ENCODE data around the gene CLDN6.
A peak's percentile ranks its signal among the peaks of the same experiment; 100 is the strongest.

CLDN6 gene

GRCh38 chr16:3027489-3027795 is 9.5 kb upstream of the CLDN6 start:
- DNase-seq (ENCODE audit: low spot score): no peak
- Mint-ChIP-seq H3K4me1 (ENCODE audit: low read depth) (peaks cover 31% of the 10 kb centered on the region), H3K27me3 (ENCODE audit: low read depth) (peaks cover 18% of the 10 kb centered on the region), H3K27ac (no peak overlapping the region), H3K4me3 (no peak overlapping the region), H3K9me3 (no peaks in the 10 kb centered on the region), H3K36me3 (ENCODE audit: low read depth) (peaks cover 23% of the 10 kb centered on the region)

- no peaks in the 10 kb centered on the region for H3K9me3 Mint-ChIP-seq
- H3K27ac Mint-ChIP-seq: no peak overlapping the region
- peaks cover 37% of the 10 kb centered on the region for H3K4me1 Mint-ChIP-seq (ENCODE audit: low read depth)
- no peak overlapping the region for H3K4me3 Mint-ChIP-seq
- H3K36me3 Mint-ChIP-seq (ENCODE audit: low read depth): peaks cover 23% of the 10 kb centered on the region
- no peak for DNase-seq (ENCODE audit: low spot score)
- peaks cover 13% of the 10 kb centered on the region for H3K27me3 Mint-ChIP-seq (ENCODE audit: low read depth)
Measured at GRCh38 chr16:3026609-3027488, 8.9 kb upstream of the CLDN6 start.

GRCh38 chr16:3026003-3026378 is 8.0 kb upstream of the CLDN6 start:
- H3K9me3 Mint-ChIP-seq: no peaks in the 10 kb centered on the region
- DNase-seq (ENCODE audit: low spot score): no peak
- no peak overlapping the region for H3K4me3 Mint-ChIP-seq
- H3K27me3 Mint-ChIP-seq (ENCODE audit: low read depth): peaks cover 11% of the 10 kb centered on the region
- no peak overlapping the region for H3K27ac Mint-ChIP-seq
- H3K36me3 Mint-ChIP-seq (ENCODE audit: low read depth): peaks cover 26% of the 10 kb centered on the region
- peaks cover 41% of the 10 kb centered on the region for H3K4me1 Mint-ChIP-seq (ENCODE audit: low read depth)

GRCh38 chr16:3025032-3026002 is 7.3 kb upstream of the CLDN6 start:
- no peak for DNase-seq (ENCODE audit: low spot score)
- H3K4me3 Mint-ChIP-seq: peak overlapping the region; percentile 90
- H3K4me1 Mint-ChIP-seq (ENCODE audit: low read depth): peaks cover 44% of the 10 kb centered on the region
- H3K36me3 Mint-ChIP-seq (ENCODE audit: low read depth): peaks cover 26% of the 10 kb centered on the region
- H3K9me3 Mint-ChIP-seq: no peaks in the 10 kb centered on the region
- peaks cover 11% of the 10 kb centered on the region for H3K27me3 Mint-ChIP-seq (ENCODE audit: low read depth)
- no peak overlapping the region for H3K27ac Mint-ChIP-seq

- Mint-ChIP-seq H3K36me3 (ENCODE audit: low read depth) (peaks cover 24% of the 10 kb centered on the region), H3K9me3 (no peaks in the 10 kb centered on the region), H3K4me3 (peak within 1 kb of the TSS; percentile 90), H3K27ac (peak within 1 kb of the TSS; percentile 90), H3K27me3 (ENCODE audit: low read depth) (peaks cover 4% of the 10 kb centered on the region), H3K4me1 (ENCODE audit: low read depth) (peaks cover 38% of the 10 kb centered on the region)
- DNase-seq (ENCODE audit: low spot score): peak; percentile 96
Measured at GRCh38 chr16:3023669-3024478, 5.9 kb upstream of the CLDN6 start, which contains the start of the genes HCFC1R1 and THOC6. Gene HCFC1R1, minus strand, starts transcription at chr16:3023942. Its CDS starts 1 bp downstream, at chr16:3023941. Gene THOC6, plus strand, starts transcription at chr16:3024035. Its CDS starts 292 bp downstream, at chr16:3024327.

DNA sequence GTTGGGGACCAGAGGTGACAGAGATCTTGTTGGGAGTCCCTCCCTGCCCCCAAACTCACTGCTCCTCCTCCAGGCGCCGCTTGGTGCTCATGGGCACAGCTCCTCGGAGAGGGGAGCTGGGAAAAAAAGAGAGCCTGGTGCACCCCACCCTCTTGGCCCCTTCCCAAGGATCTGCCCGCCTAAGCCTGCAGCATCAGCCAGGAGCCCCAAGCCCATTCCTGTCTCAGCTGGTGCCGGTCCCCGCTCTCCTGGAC is 5.4 kb upstream of the CLDN6 start:
- Mint-ChIP-seq H3K36me3 (ENCODE audit: low read depth) (peaks cover 23% of the 10 kb centered on the region), H3K9me3 (no peaks in the 10 kb centered on the region), H3K4me3 (peak overlapping the region; percentile 90), H3K27me3 (ENCODE audit: low read depth) (peaks cover 3% of the 10 kb centered on the region), H3K27ac (peak overlapping the region; percentile 90), H3K4me1 (ENCODE audit: low read depth) (peaks cover 39% of the 10 kb centered on the region)
- no peak for DNase-seq (ENCODE audit: low spot score)

DNA sequence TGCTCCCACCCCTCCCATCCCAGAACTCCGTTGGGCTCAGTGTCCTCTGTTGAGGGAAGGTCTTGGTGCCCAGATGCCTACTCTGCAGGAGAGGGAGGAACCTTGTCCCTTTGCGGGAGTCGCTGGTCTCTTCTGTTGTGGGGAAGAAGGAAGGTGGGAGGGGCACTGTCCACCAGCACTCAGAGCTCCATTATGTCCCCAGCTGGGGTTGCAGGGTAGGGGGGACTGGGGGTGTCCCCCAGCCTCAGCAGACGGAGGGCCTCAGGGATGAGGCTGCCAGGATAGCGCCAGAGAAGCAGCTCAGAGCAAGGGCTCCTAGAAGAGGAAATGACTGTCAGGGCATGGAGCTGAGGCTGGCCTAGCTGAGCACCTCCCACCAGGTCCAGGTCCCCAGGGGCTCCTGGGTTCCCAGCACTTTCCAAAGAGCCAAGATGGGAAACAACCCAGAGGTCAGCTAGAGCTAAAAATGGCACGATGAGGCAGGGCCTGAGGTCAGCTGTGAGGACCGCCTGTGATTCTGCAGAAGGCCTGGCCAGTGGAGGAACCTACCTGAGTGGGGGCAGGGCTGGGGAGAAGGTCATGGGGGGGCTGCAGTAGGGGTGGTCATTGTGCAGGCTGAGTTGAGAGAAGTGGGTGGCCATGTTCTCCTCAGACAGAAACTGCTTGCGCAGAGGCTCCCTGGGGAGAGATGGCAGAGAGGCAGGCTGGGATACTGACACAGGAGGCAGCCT is 4.9 kb upstream of the CLDN6 start:
- Mint-ChIP-seq H3K36me3 (ENCODE audit: low read depth) (peaks cover 23% of the 10 kb centered on the region), H3K27me3 (ENCODE audit: low read depth) (peaks cover 3% of the 10 kb centered on the region), H3K27ac (peak overlapping the region; percentile 90), H3K4me3 (peak overlapping the region; percentile 90), H3K4me1 (ENCODE audit: low read depth) (peaks cover 40% of the 10 kb centered on the region), H3K9me3 (no peaks in the 10 kb centered on the region)
- DNase-seq (ENCODE audit: low spot score): no peak

- peak overlapping the region; percentile 90 for H3K27ac Mint-ChIP-seq
- DNase-seq (ENCODE audit: low spot score): peak; percentile 88
- H3K9me3 Mint-ChIP-seq: no peaks in the 10 kb centered on the region
- H3K4me1 Mint-ChIP-seq (ENCODE audit: low read depth): peaks cover 40% of the 10 kb centered on the region
- peak overlapping the region; percentile 90 for H3K4me3 Mint-ChIP-seq
- H3K27me3 Mint-ChIP-seq (ENCODE audit: low read depth): peaks cover 3% of the 10 kb centered on the region
- H3K36me3 Mint-ChIP-seq (ENCODE audit: low read depth): peaks cover 23% of the 10 kb centered on the region
Measured at GRCh38 chr16:3022208-3022683, 4.3 kb upstream of the CLDN6 start.

DNA sequence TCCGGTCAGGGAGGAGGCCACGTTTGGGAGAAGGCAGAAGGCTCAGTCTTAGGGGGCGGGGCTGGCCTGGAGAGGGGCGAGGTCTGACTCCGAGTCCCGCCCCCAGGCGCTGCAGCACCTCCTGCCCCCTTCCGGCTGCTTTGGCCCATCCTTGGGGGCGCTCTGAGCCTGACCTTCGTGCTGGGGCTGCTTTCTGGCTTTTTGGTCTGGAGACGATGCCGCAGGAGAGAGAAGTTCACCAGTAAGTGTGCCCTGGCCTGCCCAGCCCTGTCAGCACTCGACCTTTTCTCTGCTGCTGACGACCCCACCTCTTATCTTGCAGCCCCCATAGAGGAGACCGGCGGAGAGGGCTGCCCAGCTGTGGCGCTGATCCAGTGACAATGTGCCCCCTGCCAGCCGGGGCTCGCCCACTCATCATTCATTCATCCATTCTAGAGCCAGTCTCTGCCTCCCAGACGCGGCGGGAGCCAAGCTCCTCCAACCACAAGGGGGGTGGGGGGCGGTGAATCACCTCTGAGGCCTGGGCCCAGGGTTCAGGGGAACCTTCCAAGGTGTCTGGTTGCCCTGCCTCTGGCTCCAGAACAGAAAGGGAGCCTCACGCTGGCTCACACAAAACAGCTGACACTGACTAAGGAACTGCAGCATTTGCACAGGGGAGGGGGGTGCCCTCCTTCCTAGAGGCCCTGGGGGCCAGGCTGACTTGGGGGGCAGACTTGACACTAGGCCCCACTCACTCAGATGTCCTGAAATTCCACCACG is 3.6 kb upstream of the CLDN6 start:
- Mint-ChIP-seq H3K4me3 (peak overlapping the region; percentile 90), H3K27ac (peak overlapping the region; percentile 76), H3K4me1 (ENCODE audit: low read depth) (peaks cover 40% of the 10 kb centered on the region), H3K9me3 (no peaks in the 10 kb centered on the region), H3K36me3 (ENCODE audit: low read depth) (peaks cover 17% of the 10 kb centered on the region), H3K27me3 (ENCODE audit: low read depth) (peaks cover 7% of the 10 kb centered on the region)
- peak; percentile 72 for DNase-seq (ENCODE audit: low spot score)

DNA sequence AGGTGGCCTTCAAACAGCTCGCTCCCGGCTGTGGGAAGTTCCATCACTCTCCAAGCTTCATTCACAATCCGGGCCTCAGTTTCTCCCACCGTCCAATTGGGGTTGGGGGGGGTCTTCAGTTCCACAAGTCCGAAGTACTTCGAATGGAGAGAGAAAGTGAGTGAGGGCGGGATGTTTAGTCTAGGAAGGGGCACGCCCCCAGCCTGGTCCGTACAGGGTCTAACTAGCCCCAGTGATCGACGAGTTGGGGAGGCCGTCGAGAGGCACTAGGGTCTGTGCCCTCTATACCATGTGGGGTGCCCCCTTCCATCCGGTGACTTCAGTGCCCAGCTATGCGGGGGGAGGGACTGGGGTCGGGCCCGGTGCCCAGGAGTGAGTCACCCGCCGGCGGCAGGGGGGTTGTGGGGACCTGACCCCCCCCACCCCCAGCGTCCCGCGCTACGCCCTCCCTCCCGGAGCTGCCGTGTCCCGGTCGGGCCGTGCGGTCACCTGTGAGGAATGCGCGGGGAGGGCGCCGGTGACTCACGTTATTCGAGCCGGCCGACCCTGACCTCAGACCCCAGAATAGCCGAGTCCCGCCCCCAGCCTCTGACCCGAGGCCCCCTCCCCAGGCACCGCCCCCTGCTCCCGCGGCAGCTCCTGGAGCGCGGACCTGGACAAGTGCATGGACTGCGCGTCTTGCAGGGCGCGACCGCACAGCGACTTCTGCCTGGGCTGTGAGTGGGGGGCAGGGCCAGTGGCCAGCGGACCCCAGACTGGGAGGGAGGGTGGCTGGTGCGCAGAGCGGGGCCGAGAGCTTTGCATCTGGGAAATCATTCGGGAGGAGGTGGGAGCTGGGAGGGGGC is 2.8 kb upstream of the CLDN6 start:
- Mint-ChIP-seq H3K9me3 (no peaks in the 10 kb centered on the region), H3K27ac (peak overlapping the region; percentile 76), H3K4me1 (ENCODE audit: low read depth) (peaks cover 40% of the 10 kb centered on the region), H3K36me3 (ENCODE audit: low read depth) (peaks cover 9% of the 10 kb centered on the region), H3K27me3 (ENCODE audit: low read depth) (peaks cover 8% of the 10 kb centered on the region), H3K4me3 (peak overlapping the region; percentile 90)
- peak; percentile 58 for DNase-seq (ENCODE audit: low spot score)

DNA sequence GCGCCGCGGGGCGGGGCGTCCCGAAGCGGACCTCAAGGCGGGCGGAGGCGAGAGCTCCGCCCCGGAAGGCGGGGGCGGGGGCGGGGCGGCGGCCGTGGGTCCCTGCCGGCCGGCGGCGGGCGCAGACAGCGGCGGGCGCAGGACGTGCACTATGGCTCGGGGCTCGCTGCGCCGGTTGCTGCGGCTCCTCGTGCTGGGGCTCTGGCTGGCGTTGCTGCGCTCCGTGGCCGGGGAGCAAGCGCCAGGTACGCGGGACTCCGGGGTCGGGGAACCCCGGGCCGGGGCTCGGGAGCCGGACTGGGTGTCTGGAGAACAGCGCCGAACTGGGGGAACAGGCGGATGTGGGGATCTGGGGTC is 2.2 kb upstream of the CLDN6 start, which contains the start of gene TNFRSF12A:
TSS of gene TNFRSF12A (plus strand) at position 122 of the 357 bp plus-strand sequence. CDS start at position 152, 30 bp downstream.
- Mint-ChIP-seq H3K36me3 (ENCODE audit: low read depth) (peaks cover 7% of the 10 kb centered on the region), H3K4me1 (ENCODE audit: low read depth) (peaks cover 36% of the 10 kb centered on the region), H3K4me3 (peak within 1 kb of the TSS; percentile 90), H3K9me3 (no peaks in the 10 kb centered on the region), H3K27me3 (ENCODE audit: low read depth) (peaks cover 8% of the 10 kb centered on the region), H3K27ac (peak within 1 kb of the TSS; percentile 71)
- DNase-seq (ENCODE audit: low spot score): peak; percentile 78

Measured in T-helper 2 cell treated with Interferon-gamma antibody and Interleukin-4, amounts not matched to agents 5 μg/mL and 100 μg/mL, for 36 hours (primary cell).